ENCODE data around the gene MRPS23. TPM values are rescaled to one million over a fixed set of nuclear protein-coding genes. Genes with fewer than 3 reads are reported as not detected.

MRPS23 gene
- total and polyA plus RNA-seq, 2 of the 13 experiments (the other 11 are each of a cell fraction or from before 2014, with no cell fraction given) = 63.2 to 181 TPM

DNA sequence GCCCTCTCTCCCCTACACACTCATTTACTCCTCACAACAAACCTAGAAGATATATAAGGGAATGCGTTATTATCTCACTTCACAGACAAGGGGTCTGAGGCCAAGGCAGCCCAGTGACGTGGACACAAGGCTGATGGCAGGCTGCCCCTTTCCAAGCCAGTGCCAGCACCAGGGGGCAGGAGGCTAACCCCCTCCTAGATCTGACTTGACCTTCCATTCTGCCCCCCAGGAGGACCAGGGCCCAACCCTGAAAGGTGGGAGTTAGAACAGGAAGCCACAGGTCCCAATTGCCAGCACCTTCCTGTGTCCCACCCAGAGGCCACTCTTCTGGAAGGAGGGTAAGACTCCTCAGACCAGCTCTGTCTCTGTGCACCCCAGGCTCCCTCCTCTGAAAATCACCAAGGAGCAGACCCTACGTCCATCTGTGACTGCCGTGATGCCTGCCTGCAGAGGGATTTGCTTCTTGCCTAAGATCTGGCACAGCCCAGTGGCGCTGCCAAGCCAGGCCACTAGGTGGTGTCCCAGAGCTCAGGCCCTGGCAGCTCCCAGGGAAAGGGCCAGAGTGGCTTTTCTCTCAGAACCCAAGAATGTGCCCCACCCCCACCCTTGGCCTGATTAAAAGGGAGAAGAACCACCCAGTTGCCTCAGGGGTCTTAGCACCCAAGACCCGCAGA is 42.4 kb upstream of the MRPS23 start (continued):
- TF ChIP-seq SOX13 (IDR thresholded peaks at IDR 0.05) (no peak), SOX13 (CRISPR knock-in tag; conservative IDR thresholded peaks at IDR 0.05 in 1 of 2, IDR thresholded peaks at IDR 0.05 in 1 of 2) (peak in 1 of 2 experiments; percentile 55; a peak in 1 of 4 replicates), ZNF431 (CRISPR knock-in tag; IDR thresholded peaks at IDR 0.05; ENCODE audit: borderline replicate concordance, low read depth) (no peak; the same call in 1 of the 2 replicates), TMF1 (CRISPR knock-in tag; IDR thresholded peaks at IDR 0.05; ENCODE audit: low read depth) (no peak), TOE1 (CRISPR knock-in tag; IDR thresholded peaks at IDR 0.05) (no peak), TGIF2 (CRISPR knock-in tag; IDR thresholded peaks at IDR 0.05) (peak; percentile 70; the same call in 1 of the 2 replicates)
- TF ChIP-seq, protein P1, sequence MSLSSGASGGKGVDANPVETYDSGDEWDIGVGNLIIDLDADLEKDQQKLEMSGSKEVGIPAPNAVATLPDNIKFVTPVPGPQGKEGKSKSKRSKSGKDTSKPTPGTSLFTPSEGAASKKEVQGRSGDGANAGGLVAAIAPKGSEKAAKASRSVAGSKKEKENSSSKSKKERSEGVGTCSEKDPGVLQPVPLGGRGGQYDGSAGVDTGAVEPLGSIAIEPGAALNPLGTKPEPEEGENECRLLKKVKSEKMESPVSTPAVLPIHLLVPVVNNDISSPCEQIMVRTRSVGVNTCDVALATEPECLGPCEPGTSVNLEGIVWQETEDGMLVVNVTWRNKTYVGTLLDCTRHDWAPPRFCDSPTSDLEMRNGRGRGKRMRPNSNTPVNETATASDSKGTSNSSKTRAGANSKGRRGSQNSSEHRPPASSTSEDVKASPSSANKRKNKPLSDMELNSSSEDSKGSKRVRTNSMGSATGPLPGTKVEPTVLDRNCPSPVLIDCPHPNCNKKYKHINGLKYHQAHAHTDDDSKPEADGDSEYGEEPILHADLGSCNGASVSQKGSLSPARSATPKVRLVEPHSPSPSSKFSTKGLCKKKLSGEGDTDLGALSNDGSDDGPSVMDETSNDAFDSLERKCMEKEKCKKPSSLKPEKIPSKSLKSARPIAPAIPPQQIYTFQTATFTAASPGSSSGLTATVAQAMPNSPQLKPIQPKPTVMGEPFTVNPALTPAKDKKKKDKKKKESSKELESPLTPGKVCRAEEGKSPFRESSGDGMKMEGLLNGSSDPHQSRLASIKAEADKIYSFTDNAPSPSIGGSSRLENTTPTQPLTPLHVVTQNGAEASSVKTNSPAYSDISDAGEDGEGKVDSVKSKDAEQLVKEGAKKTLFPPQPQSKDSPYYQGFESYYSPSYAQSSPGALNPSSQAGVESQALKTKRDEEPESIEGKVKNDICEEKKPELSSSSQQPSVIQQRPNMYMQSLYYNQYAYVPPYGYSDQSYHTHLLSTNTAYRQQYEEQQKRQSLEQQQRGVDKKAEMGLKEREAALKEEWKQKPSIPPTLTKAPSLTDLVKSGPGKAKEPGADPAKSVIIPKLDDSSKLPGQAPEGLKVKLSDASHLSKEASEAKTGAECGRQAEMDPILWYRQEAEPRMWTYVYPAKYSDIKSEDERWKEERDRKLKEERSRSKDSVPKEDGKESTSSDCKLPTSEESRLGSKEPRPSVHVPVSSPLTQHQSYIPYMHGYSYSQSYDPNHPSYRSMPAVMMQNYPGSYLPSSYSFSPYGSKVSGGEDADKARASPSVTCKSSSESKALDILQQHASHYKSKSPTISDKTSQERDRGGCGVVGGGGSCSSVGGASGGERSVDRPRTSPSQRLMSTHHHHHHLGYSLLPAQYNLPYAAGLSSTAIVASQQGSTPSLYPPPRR (CRISPR knock-in tag; IDR thresholded peaks at IDR 0.05; ENCODE audit: borderline replicate concordance) = no peak
- TF ChIP-seq, protein P2, sequence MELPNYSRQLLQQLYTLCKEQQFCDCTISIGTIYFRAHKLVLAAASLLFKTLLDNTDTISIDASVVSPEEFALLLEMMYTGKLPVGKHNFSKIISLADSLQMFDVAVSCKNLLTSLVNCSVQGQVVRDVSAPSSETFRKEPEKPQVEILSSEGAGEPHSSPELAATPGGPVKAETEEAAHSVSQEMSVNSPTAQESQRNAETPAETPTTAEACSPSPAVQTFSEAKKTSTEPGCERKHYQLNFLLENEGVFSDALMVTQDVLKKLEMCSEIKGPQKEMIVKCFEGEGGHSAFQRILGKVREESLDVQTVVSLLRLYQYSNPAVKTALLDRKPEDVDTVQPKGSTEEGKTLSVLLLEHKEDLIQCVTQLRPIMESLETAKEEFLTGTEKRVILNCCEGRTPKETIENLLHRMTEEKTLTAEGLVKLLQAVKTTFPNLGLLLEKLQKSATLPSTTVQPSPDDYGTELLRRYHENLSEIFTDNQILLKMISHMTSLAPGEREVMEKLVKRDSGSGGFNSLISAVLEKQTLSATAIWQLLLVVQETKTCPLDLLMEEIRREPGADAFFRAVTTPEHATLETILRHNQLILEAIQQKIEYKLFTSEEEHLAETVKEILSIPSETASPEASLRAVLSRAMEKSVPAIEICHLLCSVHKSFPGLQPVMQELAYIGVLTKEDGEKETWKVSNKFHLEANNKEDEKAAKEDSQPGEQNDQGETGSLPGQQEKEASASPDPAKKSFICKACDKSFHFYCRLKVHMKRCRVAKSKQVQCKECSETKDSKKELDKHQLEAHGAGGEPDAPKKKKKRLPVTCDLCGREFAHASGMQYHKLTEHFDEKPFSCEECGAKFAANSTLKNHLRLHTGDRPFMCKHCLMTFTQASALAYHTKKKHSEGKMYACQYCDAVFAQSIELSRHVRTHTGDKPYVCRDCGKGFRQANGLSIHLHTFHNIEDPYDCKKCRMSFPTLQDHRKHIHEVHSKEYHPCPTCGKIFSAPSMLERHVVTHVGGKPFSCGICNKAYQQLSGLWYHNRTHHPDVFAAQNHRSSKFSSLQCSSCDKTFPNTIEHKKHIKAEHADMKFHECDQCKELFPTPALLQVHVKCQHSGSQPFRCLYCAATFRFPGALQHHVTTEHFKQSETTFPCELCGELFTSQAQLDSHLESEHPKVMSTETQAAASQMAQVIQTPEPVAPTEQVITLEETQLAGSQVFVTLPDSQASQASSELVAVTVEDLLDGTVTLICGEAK (IDR thresholded peaks at IDR 0.05) = no peak
- TF ChIP-seq, protein P2 (CRISPR knock-in tag; IDR thresholded peaks at IDR 0.05) = 0 out of 2 replicates have a peak, but pooled peaks have one; percentile 29
- TF ChIP-seq, protein P3, sequence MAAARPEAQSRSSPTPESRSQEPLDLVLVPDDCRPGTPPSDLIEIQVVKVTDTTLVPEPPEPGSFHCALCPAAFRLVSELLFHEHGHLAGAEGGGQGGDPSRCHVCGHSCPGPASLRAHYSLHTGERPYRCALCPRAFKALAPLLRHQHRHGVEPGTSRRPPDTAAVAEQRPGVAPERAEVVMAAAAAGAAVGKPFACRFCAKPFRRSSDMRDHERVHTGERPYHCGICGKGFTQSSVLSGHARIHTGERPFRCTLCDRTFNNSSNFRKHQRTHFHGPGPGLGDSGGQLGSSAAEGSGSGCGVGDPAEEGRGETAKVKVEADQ (CRISPR knock-in tag; IDR thresholded peaks at IDR 0.05; ENCODE audit: borderline replicate concordance) = 0 out of 2 replicates have a peak, but pooled peaks have one; percentile 20
- TF ChIP-seq, protein P4, sequence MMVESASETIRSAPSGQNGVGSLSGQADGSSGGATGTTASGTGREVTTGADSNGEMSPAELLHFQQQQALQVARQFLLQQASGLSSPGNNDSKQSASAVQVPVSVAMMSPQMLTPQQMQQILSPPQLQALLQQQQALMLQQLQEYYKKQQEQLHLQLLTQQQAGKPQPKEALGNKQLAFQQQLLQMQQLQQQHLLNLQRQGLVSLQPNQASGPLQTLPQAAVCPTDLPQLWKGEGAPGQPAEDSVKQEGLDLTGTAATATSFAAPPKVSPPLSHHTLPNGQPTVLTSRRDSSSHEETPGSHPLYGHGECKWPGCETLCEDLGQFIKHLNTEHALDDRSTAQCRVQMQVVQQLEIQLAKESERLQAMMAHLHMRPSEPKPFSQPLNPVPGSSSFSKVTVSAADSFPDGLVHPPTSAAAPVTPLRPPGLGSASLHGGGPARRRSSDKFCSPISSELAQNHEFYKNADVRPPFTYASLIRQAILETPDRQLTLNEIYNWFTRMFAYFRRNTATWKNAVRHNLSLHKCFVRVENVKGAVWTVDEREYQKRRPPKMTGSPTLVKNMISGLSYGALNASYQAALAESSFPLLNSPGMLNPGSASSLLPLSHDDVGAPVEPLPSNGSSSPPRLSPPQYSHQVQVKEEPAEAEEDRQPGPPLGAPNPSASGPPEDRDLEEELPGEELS (CRISPR knock-in tag; IDR thresholded peaks at IDR 0.05) = peak; percentile 12; the same call in 1 of the 2 replicates

Data from HepG2 (cell line).